Gastrocnemius medialis (tissue), 4 donors: Measurements from ENCODE around the gene HES1.

Source experiments
- POLR2A ChIP-seq, 2 donors: fragments of 450-650 bp; IDR thresholded peaks; one replicate each; pipeline ENCODE4 v1.6.1; 2017; ENCODE audit warnings: antibody characterized with exemption in 2 of 2, mild to moderate bottlenecking in 2 of 2, moderate library complexity in 2 of 2
- TF ChIP-seq, protein P1 (sequence below), 5 experiments: fragments of 450-650 bp in 3 of 5; fragments of 200-600 bp in 2 of 5; sonication (generic) in 2 of 5; IDR thresholded peaks in 4 of 5; conservative IDR thresholded peaks in 1 of 5; 1 replicate in 4 of 5; 2 replicates in 1 of 5; pipeline ENCODE4 v1.5.1; 2016 to 2019; ENCODE audit warnings: antibody characterized with exemption in 5 of 5, mild to moderate bottlenecking in 3 of 5, moderate library complexity in 3 of 5

DNA sequence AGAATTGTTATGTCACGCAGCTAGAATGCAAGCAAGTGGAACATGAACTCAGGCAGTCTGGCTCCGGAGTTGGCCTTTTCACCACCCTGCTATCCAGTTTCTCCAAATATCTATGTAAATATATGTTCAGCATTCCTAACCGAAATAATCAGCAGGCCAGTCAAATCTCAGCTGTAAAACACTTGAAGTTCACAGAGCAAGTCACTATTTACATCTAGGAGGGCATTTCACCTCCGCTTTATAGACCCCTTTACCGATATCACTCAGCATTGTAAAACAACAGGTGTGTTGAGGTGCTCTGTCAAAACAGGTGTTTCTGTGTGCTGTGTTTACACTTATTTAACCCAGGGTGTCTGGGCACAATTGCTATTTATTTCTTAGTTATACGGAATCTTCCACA is 12.2 kb upstream of the HES1 start:
- TF ChIP-seq, protein P1, sequence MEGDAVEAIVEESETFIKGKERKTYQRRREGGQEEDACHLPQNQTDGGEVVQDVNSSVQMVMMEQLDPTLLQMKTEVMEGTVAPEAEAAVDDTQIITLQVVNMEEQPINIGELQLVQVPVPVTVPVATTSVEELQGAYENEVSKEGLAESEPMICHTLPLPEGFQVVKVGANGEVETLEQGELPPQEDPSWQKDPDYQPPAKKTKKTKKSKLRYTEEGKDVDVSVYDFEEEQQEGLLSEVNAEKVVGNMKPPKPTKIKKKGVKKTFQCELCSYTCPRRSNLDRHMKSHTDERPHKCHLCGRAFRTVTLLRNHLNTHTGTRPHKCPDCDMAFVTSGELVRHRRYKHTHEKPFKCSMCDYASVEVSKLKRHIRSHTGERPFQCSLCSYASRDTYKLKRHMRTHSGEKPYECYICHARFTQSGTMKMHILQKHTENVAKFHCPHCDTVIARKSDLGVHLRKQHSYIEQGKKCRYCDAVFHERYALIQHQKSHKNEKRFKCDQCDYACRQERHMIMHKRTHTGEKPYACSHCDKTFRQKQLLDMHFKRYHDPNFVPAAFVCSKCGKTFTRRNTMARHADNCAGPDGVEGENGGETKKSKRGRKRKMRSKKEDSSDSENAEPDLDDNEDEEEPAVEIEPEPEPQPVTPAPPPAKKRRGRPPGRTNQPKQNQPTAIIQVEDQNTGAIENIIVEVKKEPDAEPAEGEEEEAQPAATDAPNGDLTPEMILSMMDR (IDR thresholded peaks at IDR 0.05 in 4 of 5, conservative IDR thresholded peaks at IDR 0.05 in 1 of 5), result no peak
- TF ChIP-seq POLR2A (IDR thresholded peaks at IDR 0.05), result no peak
